PC-9 (cell line): ENCODE measurements around the gene A1BG. TPM values are rescaled to one million over a fixed set of nuclear protein-coding genes. Genes with fewer than 3 reads are reported as not detected.

Experiments
- BruUV-seq: library from RNA; stranded (reverse); fragments of 400-500 nt; replicated peaks from 2 replicates; lab custom pipeline; 2021; lab: Mats Ljungman, UMichigan
- CTCF ChIA-PET: fragments of 300-600 bp; sonication (Branson Sonifier 250); formaldehyde crosslinking; loops from one replicate; lab custom pipeline; 2022; ENCODE audit warnings: antibody characterized with exemption; lab: Charles Lee
- POLR2A ChIA-PET: fragments of 300-600 bp; sonication (Branson Sonifier 250); formaldehyde crosslinking; loops from one replicate; lab custom pipeline; 2022; ENCODE audit warnings: antibody characterized with exemption; ENCODE audit not compliant: unreplicated experiment; lab: Charles Lee
- DNase-seq, 2 experiments: peaks; one replicate each; pipeline versions ENCODE4 v3.0.0 to v3.0.0-alpha.2; 2015 to 2022; ENCODE audit warnings: mixed read lengths in 1 of 2
- H2AFZ ChIP-seq: fragments of 200-600 bp; sonication (generic); 2 replicates; pipeline ENCODE4 v1.8.1; 2017; ENCODE audit warnings: antibody characterized with exemption
- H3F3A ChIP-seq: fragments of 200-600 bp; sonication (generic); 2 replicates; pipeline ENCODE4 v1.8.1; 2017; ENCODE audit warnings: antibody characterized with exemption, mild to moderate bottlenecking, low read depth; ENCODE audit not compliant: insufficient read depth
- H3K27ac ChIP-seq: fragments of 200-600 bp; sonication (generic); 2 replicates; pipeline ENCODE4 v1.6.1; 2016; ENCODE audit warnings: mixed run types
- H3K27me3 ChIP-seq: fragments of 200-600 bp; sonication (generic); 2 replicates; pipeline ENCODE4 v1.6.1; 2016; ENCODE audit warnings: low read depth, mixed run types; ENCODE audit not compliant: insufficient read depth
- H3K36me3 ChIP-seq: fragments of 200-600 bp; sonication (generic); 2 replicates; pipeline ENCODE4 v1.6.1; 2016; ENCODE audit warnings: low read depth, mixed run types
- H3K4me1 ChIP-seq: fragments of 200-600 bp; sonication (generic); replicated peaks from 2 replicates; pipeline ENCODE4 v1.6.1; 2016; ENCODE audit warnings: mixed run types; ENCODE audit not compliant: insufficient read depth
- H3K4me2 ChIP-seq: fragments of 200-600 bp; sonication (generic); 2 replicates; pipeline ENCODE4 v1.6.1; 2017; ENCODE audit warnings: mixed run types
- H3K4me3 ChIP-seq: fragments of 200-600 bp; sonication (generic); 2 replicates; pipeline ENCODE4 v1.6.1; 2016; ENCODE audit warnings: mixed run types
- H3K79me2 ChIP-seq: fragments of 200-600 bp; sonication (generic); 2 replicates; pipeline ENCODE4 v1.6.1; 2017; ENCODE audit warnings: low read depth, mixed run types
- H3K9me2 ChIP-seq: fragments of 200-600 bp; sonication (generic); 2 replicates; pipeline ENCODE4 v1.8.1; 2017; ENCODE audit warnings: mild to moderate bottlenecking; ENCODE audit not compliant: insufficient read depth
- H3K9me3 ChIP-seq: fragments of 200-600 bp; sonication (generic); 2 replicates; pipeline ENCODE4 v1.8.1; 2016; ENCODE audit warnings: low read depth; ENCODE audit not compliant: insufficient read depth
- H4K20me1 ChIP-seq: fragments of 200-600 bp; sonication (generic); 2 replicates; pipeline ENCODE4 v1.8.1; 2017; ENCODE audit not compliant: insufficient read depth
- EZH2 ChIP-seq: fragments of 200-600 bp; sonication (generic); IDR thresholded peaks from 2 replicates; pipeline ENCODE4 v1.8.0; 2017; ENCODE audit warnings: antibody characterized with exemption, low read depth
- intact Hi-C: fragments of 100-400 bp; cut with micrococcal nuclease; formaldehyde crosslinking; loops from one replicate; pipeline ENCODE4 v1.10.0; 2022; ENCODE audit not compliant: unreplicated experiment
- total RNA-seq: library from RNA; stranded (reverse); gene quantifications from 2 replicates; pipeline ENCODE4 v1.2.3, GENCODE V29; 2021
- TF ChIP-seq, protein P1 (sequence below): fragments of 200-600 bp; sonication (generic); conservative IDR thresholded peaks from 2 replicates; pipeline ENCODE4 v1.6.1; 2017; ENCODE audit warnings: mixed run types, antibody characterized with exemption, mild to moderate bottlenecking, moderate library complexity

Gene A1BG
- total RNA-seq, 1 experiment from 2014 or later = 2.5 TPM

GRCh38 chr19:58335630-58336029, 17.7 kb downstream of the A1BG start:
- H3K36me3 ChIP-seq = no peaks in the 10 kb centered on the region
- no peaks in the 10 kb centered on the region for H3K27me3 ChIP-seq
- no peak for DNase-seq
- ChIA-PET POLR2A (no interaction called here), CTCF (no interaction called here)
- BruUV-seq = no TSS peak
- no peak overlapping the region for H3K4me2 ChIP-seq
- no peaks in the 10 kb centered on the region for H4K20me1 ChIP-seq
- H3K79me2 ChIP-seq = no peaks in the 10 kb centered on the region
- H3K4me1 ChIP-seq = no peaks in the 10 kb centered on the region; the same call in 1 of the 2 replicates
- H3K9me2 ChIP-seq = no peaks in the 10 kb centered on the region
- no peak overlapping the region for H2AFZ ChIP-seq
- H3F3A ChIP-seq = no peaks in the 10 kb centered on the region
- no peaks in the 10 kb centered on the region for H3K9me3 ChIP-seq
- H3K4me3 ChIP-seq = no peak overlapping the region
- TF ChIP-seq, protein P1, sequence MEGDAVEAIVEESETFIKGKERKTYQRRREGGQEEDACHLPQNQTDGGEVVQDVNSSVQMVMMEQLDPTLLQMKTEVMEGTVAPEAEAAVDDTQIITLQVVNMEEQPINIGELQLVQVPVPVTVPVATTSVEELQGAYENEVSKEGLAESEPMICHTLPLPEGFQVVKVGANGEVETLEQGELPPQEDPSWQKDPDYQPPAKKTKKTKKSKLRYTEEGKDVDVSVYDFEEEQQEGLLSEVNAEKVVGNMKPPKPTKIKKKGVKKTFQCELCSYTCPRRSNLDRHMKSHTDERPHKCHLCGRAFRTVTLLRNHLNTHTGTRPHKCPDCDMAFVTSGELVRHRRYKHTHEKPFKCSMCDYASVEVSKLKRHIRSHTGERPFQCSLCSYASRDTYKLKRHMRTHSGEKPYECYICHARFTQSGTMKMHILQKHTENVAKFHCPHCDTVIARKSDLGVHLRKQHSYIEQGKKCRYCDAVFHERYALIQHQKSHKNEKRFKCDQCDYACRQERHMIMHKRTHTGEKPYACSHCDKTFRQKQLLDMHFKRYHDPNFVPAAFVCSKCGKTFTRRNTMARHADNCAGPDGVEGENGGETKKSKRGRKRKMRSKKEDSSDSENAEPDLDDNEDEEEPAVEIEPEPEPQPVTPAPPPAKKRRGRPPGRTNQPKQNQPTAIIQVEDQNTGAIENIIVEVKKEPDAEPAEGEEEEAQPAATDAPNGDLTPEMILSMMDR = no peak
- H3K27ac ChIP-seq = no peak overlapping the region
- intact Hi-C loops = no loop called here

DNA sequence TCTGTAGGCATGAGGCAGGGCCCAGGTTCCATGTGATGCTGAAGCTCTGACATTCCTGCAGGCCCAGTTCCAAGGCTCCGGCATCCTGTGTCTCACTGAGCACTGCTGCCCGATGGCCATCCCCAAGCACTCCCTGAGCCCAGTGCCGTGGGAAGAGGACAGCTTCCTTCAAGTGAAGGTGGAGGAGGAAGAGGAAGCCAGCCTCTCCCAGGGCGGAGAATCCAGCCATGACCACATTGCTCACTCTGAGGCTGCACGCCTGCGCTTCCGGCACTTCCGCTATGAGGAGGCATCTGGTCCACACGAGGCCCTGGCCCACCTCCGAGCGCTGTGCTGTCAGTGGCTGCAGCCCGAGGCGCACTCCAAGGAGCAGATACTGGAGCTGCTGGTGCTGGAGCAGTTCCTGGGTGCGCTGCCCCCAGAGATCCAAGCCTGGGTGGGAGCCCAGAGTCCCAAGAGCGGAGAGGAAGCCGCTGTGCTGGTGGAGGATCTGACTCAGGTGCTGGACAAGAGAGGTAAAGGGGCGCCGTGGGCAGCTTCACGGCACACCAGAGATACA, 18.5 kb downstream of the A1BG start:
- Histone ChIP-seq H3K27me3 (no peaks in the 10 kb centered on the region), H4K20me1 (no peaks in the 10 kb centered on the region), H3K4me1 (no peaks in the 10 kb centered on the region; the same call in 1 of the 2 replicates), H3K27ac (no peak overlapping the region), H3F3A (no peaks in the 10 kb centered on the region), H3K36me3 (no peaks in the 10 kb centered on the region), H3K4me3 (no peak overlapping the region), H3K79me2 (no peaks in the 10 kb centered on the region), H3K9me3 (no peaks in the 10 kb centered on the region), H3K9me2 (no peaks in the 10 kb centered on the region), H2AFZ (no peak overlapping the region), H3K4me2 (no peak overlapping the region)
- DNase-seq = no peak
- no TSS peak for BruUV-seq
- TF ChIP-seq EZH2 = no peak
- TF ChIP-seq, protein P1 = no peak
- intact Hi-C loops = no loop called here
- ChIA-PET CTCF (no interaction called here), POLR2A (no interaction called here)

DNA sequence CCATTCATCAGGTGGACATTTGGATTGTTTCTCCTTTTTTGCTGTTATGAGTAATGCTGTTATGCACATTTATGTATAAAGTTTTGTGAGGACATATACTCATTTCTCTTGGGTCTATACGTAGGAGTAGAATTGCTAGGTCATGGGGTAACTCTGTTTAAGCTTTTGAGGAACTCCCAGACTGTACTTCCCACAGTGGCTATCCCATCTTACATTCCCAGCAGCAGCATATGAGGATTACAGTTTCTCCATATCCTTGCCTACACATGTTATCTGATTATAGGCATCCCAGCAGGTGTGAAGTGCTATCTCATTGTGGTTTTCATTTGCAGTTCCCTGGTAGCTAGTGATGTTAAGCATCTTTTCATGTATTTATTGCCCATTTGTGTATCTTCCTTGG, 20.6 kb downstream of the A1BG start:
- intact Hi-C loops = no loop called here
- DNase-seq = no peak
- no TSS peak for BruUV-seq
- no peak overlapping the region for H3K4me3 ChIP-seq
- H3K27ac ChIP-seq = no peak overlapping the region
- peaks cover 2% of the 10 kb centered on the region; the same call in 1 of the 2 replicates for H3F3A ChIP-seq
- no peak for TF ChIP-seq EZH2
- TF ChIP-seq, protein P1 = no peak
- H3K36me3 ChIP-seq = no peaks in the 10 kb centered on the region
- H3K9me2 ChIP-seq = no peaks in the 10 kb centered on the region
- H3K9me3 ChIP-seq = no peaks in the 10 kb centered on the region
- CTCF ChIA-PET = no interaction called here
- H3K79me2 ChIP-seq = peaks cover 3% of the 10 kb centered on the region
- POLR2A ChIA-PET = no interaction called here
- no peak overlapping the region for H2AFZ ChIP-seq
- no peaks in the 10 kb centered on the region for H4K20me1 ChIP-seq
- H3K4me1 ChIP-seq = no peaks in the 10 kb centered on the region; the same call in 1 of the 2 replicates
- no peak overlapping the region for H3K4me2 ChIP-seq
- H3K27me3 ChIP-seq = no peaks in the 10 kb centered on the region
